Hepatocyte (in vitro differentiated cells): ENCODE results near the gene CD81.

Source experiments
- CTCF ChIP-seq: fragments of 200-600 bp; sonication (generic); IDR thresholded peaks from 2 replicates; pipeline ENCODE4 v1.5.1; 2016; ENCODE audit warnings: antibody characterized with exemption, mild to moderate bottlenecking; ENCODE audit not compliant: poor library complexity
- EZH2 ChIP-seq: fragments of 200-600 bp; sonication (generic); IDR thresholded peaks from 2 replicates; pipeline ENCODE4 v1.6.1; 2016; ENCODE audit warnings: antibody characterized with exemption, mild to moderate bottlenecking, borderline replicate concordance

- TF ChIP-seq CTCF (no peak), EZH2 (no peak)
Measured at GRCh38 chr11:2375341-2375853, 1.7 kb upstream of the CD81 start.
